ENCODE measurements around the gene NUTM2D. TPM values are rescaled to one million over a fixed set of nuclear protein-coding genes. Genes with fewer than 3 reads are reported as not detected.
"Not testable (repeated sequence)": the region's sequence is repeated elsewhere in the genome, so short reads cannot be mapped to it uniquely, and the experiment has no call there.

The NUTM2D gene, protein sequence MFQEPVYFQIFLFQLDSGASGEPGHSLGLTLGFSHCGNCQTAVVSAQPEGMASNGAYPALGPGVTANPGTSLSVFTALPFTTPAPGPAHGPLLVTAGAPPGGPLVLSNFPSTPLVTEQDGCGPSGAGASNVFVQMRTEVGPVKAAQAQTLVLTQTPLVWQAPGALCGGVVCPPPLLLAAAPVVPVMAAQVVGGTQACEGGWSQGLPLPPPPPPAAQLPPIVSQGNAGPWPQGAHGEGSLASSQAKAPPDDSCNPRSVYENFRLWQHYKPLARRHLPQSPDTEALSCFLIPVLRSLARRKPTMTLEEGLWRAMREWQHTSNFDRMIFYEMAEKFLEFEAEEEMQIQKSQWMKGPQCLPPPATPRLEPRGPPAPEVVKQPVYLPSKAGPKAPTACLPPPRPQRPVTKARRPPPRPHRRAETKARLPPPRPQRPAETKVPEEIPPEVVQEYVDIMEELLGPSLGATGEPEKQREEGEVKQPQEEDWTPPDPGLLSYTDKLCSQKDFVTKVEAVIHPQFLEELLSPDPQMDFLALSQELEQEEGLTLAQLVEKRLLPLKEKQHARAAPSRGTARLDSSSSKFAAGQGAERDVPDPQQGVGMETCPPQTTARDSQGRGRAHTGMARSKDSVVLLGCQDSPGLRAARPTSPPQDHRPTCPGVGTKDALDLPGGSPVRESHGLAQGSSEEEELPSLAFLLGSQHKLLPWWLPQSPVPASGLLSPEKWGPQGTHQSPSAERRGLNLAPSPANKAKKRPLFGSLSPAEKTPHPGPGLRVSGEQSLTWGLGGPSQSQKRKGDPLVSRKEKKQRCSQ
- total RNA-seq: 1 to 10 TPM in 2 of 4 donors, under 1 TPM in 1, not detected in 1; 0.26 to 6.4 (median 5.9) TPM

DNA sequence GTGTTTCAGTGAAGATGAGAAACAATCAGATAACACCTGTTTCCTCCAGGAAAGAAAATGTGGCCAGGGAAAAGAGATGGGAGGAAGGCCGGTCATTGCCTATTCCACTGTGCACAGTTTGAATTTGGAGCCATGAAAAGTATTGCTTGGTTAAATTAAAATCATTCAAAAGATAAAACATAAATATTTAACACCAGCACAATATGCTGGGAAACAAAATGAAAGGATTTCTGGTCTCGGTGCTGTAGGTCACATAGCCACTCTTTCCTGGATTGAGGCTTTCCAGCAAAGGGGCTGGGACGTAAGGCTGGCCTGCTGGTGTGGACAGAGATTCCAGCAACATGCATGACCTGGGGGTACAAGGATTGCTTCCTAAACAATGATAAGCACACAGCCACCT lies at the start of gene NUTM2D:
Gene NUTM2D, plus strand, starts transcription at position 301 of the 400 bp plus-strand sequence. CDS start 522 bp downstream, outside the sequence.
- H3K9me3 ChIP-seq; H3K4me3 ChIP-seq; H3K36me3 ChIP-seq; DNase-seq; H3K4me1 ChIP-seq; H3K27ac ChIP-seq; intact Hi-C loops (cut with DNase I; ENCODE audit: low total_unique reads); H3K27me3 ChIP-seq: not testable (repeated sequence)

GRCh38 chr10:87308702-87309101 lies 48.8 kb upstream of the NUTM2D start:
- H3K27ac ChIP-seq; H3K36me3 ChIP-seq; intact Hi-C loops (cut with DNase I; ENCODE audit: low total_unique reads); H3K9me3 ChIP-seq; H3K4me3 ChIP-seq; H3K4me1 ChIP-seq; DNase-seq; H3K27me3 ChIP-seq: not testable (repeated sequence)

DNA sequence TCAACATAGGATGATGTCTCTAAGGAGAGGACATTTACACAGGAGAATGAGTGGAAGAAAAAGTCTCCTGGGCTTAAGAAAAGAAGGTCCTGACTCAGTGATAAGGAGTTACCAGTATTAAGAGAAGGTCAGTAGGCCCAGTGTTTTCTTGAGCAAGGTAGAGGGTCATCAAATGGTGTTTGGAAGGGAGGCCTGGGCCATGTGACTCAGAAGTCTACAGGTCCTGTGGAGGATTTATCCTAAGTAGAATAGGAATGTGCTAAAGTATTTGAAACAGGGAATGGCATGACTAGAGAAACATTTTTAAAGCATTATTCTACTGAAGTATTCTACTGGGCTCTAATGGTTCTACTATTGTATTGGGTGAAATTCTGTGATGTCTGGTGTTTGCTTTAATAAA lies 47.9 kb upstream of the NUTM2D start:
- H3K4me3 ChIP-seq; H3K4me1 ChIP-seq; H3K27ac ChIP-seq; DNase-seq; H3K36me3 ChIP-seq; H3K27me3 ChIP-seq; H3K9me3 ChIP-seq; intact Hi-C loops (cut with DNase I; ENCODE audit: low total_unique reads): not testable (repeated sequence)

DNA sequence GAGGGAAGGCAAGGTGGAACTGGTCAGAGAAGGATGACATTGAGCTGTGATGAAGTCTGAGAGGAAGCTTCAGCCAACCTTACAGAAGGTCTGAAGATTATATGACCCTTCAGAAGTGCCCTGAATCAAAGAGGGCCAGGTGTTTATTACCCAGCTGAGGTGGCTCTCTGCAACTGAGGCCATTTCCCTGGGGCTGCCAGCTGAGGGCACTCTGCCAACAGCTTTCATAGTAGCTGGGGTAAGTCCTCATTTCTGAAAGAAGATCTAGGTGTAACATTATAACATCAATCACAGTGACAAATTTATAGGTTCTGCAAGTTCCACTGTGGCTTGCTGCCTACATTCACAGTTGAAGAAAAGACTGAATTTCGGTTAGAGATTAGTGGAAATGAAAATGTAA lies 46.0 kb upstream of the NUTM2D start:
- intact Hi-C loops (cut with DNase I; ENCODE audit: low total_unique reads); H3K9me3 ChIP-seq; H3K4me1 ChIP-seq; DNase-seq; H3K27ac ChIP-seq; H3K27me3 ChIP-seq; H3K4me3 ChIP-seq; H3K36me3 ChIP-seq: not testable (repeated sequence)

DNA sequence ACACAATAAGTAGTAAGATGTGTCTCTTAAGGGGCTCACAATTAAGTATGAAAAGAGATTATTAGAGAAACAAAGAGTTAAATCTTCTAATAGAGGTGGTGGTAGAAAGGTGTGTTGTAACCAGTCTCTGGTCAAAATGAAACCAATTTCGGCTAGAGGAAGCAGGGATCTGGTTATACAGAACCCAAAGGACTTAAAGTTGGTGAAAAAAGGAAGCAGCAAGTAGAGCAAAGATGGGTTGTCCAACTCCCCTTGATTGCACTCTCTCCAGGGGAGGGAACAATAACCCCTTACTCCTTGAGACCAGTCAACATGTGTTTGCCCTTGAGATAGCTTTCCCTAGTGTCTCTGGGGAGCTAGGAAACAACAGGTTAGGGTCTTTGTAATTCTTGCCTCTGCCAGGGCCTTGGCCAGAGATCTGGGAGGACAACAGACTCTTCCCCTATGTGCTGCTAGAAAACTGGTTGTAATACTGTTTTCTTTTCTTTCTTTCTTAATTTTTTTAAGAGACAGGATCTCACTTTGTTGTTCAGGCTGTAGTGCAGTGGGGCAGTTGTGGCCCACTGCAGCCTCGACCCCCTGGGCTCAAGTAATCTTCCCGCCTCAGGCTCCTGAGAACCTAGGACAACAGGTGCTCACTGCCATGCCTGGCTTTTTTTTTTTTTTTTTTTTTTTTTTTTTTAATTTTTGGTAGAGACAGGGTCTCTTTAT lies 43.7 kb upstream of the NUTM2D start:
- H3K36me3 ChIP-seq; H3K27ac ChIP-seq; H3K4me1 ChIP-seq; intact Hi-C loops (cut with DNase I; ENCODE audit: low total_unique reads); H3K27me3 ChIP-seq; DNase-seq; H3K9me3 ChIP-seq; H3K4me3 ChIP-seq: not testable (repeated sequence)

DNA sequence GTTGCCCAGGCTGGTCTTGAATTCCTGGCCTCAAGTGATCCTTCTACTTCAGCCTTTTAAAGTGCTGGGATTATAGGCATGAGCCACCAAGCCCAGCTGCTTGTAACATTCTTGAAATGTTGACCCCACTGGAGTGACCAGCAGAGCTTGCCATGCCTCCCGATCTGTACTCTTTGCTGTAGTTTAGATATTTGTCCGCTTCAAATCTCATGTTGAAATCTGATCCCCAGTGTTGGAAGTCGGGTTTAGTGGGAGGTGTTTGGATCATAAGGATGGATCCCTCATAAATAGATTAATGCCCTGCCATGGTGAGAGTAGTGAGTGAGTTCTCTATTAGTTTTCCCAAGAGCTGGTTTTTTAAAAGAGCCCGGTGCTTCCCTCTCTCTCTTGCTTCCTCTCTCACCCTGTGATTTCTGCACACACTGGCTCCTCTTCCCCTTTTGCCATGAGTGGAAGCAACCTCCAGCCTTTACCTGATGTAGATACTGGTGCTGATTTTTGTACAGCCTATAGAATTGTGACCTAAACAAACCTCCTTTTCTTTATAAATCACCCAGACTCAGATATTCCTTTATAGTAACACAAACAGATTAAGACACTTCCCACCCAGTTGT lies 43.1 kb upstream of the NUTM2D start:
- DNase-seq; H3K4me3 ChIP-seq; H3K36me3 ChIP-seq; H3K27ac ChIP-seq; H3K27me3 ChIP-seq; H3K9me3 ChIP-seq; H3K4me1 ChIP-seq; intact Hi-C loops (cut with DNase I; ENCODE audit: low total_unique reads): not testable (repeated sequence)

DNA sequence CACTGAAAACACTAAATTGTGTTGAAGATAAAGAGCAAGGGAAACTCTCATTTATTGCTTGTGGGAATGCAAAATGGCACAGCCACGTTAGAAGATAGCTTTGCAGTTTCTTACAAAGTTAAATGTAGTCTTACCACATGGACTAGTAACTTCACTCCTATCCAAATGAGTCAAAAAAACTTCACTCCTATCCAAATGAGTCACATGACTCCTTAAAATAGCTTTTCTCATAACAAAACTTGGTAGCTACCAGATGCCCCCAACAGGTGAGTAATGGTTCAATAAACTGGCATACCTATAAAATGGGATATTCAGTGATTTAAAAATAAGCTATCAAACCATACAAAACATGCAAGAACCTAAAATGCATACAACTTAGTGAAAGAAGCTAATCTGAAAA lies 36.0 kb upstream of the NUTM2D start:
- H3K4me1 ChIP-seq; DNase-seq; H3K9me3 ChIP-seq; H3K27me3 ChIP-seq; H3K36me3 ChIP-seq; H3K4me3 ChIP-seq; H3K27ac ChIP-seq; intact Hi-C loops (cut with DNase I; ENCODE audit: low total_unique reads): not testable (repeated sequence)

DNA sequence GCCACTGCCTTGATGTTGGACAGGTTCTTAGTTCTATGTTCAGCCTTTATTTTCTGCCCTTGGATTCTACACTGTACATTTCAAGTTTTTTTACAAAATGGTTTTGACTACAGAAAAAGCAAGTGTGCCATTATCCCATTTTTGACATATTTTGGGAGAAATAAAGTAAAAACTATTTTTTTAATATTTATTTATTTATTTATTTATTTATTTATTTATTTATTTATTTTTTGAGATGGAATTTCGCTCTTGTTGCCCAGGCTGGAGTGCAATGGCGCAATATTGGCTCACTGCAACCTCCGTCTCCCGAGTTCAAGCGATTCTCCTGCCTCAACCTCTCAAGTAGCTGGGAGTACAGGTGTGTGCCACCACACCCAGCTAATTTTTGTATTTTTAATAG lies 33.0 kb upstream of the NUTM2D start:
- intact Hi-C loops (cut with DNase I; ENCODE audit: low total_unique reads); DNase-seq; H3K27me3 ChIP-seq; H3K4me1 ChIP-seq; H3K36me3 ChIP-seq; H3K9me3 ChIP-seq; H3K27ac ChIP-seq; H3K4me3 ChIP-seq: not testable (repeated sequence)

DNA sequence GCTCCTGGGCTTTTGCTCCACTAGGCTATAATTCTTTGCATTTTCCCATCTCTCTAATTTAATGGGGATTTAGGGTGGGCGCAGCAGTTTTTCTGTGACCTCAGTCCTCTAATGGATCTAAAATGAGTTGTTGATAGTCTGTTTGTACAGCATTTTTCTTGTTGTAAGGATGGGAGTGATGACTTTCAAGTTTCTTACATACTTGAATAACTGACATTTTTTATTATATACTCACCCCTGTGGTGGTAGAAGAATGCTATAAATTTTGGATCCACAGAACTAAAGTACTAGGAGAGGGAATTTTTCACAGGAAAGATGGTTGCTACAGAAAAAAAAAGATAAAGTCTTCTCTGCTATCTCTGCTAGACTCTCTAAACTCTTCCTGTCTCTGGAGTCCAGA lies 29.6 kb upstream of the NUTM2D start:
- H3K27ac ChIP-seq, H3K27me3 ChIP-seq: not testable (repeated sequence)

DNA sequence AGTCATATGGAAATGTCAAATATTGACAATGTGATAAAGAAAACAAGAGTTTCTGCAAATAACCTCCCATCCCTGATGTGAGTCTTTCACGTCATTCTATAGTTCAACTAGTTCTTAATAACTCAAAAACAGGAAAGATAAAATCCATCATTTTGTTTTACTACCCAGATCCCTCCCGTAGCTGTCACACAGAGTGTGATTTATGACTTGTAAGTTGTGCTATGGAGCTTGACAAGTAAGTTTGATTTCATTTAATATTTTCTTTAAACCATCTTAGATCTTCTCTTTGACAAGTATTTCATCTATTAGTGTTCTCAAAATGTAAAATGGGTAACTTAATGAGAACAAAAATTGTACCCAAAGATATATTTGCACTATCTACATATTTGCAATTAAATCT lies 28.4 kb upstream of the NUTM2D start:
- H3K9me3 ChIP-seq; H3K4me1 ChIP-seq; DNase-seq; H3K4me3 ChIP-seq; H3K27me3 ChIP-seq; H3K36me3 ChIP-seq; H3K27ac ChIP-seq; intact Hi-C loops (cut with DNase I; ENCODE audit: low total_unique reads): not testable (repeated sequence)

More for the DNA sequence above, 29.6 kb upstream of the NUTM2D start:
- H3K4me1 ChIP-seq; intact Hi-C loops (cut with DNase I; ENCODE audit: low total_unique reads); H3K9me3 ChIP-seq; DNase-seq; H3K36me3 ChIP-seq; H3K4me3 ChIP-seq: not testable (repeated sequence)

GRCh38 chr10:87332687-87333086 lies 24.9 kb upstream of the NUTM2D start:
- intact Hi-C loops (cut with DNase I; ENCODE audit: low total_unique reads); DNase-seq; H3K27ac ChIP-seq; H3K4me3 ChIP-seq; H3K9me3 ChIP-seq; H3K27me3 ChIP-seq; H3K36me3 ChIP-seq; H3K4me1 ChIP-seq: not testable (repeated sequence)

DNA sequence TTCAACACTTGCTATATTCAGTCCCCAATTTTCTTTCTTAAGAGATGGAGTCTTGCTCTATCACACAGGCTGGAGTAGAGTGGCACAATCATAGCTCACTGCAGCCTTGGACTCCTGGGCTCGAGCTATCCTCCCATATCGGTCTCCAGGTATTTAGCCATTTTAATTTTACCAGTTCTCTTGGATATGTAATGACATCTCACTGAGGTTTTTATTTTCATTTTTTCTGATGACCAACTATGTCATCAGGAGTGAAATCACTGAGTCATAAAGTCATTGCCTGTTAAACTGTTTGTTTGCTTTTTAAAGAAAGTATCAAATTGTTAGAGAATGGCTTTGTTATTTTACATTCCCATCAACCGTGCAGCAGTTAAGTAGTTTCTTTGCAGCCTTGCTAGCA lies 17.1 kb upstream of the NUTM2D start:
- H3K36me3 ChIP-seq; H3K27ac ChIP-seq; H3K4me3 ChIP-seq; H3K4me1 ChIP-seq; H3K27me3 ChIP-seq; intact Hi-C loops (cut with DNase I; ENCODE audit: low total_unique reads); DNase-seq; H3K9me3 ChIP-seq: not testable (repeated sequence)
